ENCODE data around the gene CDK19.

The CDK19 gene

DNA sequence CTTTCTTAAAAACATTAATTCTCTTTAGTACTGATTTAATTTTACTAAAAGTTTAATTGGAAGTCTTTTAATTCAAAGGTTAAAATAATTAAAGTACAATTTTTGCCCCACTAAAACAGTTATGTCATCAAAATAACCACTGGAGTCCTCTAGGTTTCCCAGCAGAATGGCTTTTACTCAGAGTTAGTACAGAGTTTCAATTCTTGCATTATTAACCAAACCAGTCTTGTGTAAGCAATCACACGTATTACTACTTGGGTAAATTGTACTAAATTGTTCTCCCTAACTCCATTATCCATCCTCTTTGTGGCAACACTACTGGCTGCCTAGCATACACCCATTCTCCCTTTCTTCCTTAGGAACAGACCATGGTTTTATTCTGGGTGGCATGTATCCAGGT lies 36.9 kb downstream of the CDK19 start:
- Histone ChIP-seq H3K9me3 (replicated peaks in 1 of 2; ENCODE audit: control insufficient read depth in 2 of 2, insufficient read depth in 1 of 2, low read depth in 1 of 2, low read length in 2 of 2) (no peaks in the 10 kb centered on the region), H4K8ac (ENCODE audit: low read depth, low read length) (no peak overlapping the region), H3K27ac (replicated peaks; ENCODE audit: low read length) (no peak overlapping the region), H3K4ac (ENCODE audit: low read length) (no peak overlapping the region), H3K18ac (ENCODE audit: low read length) (no peak overlapping the region), H4K91ac (ENCODE audit: low read depth, low read length, poor library complexity) (no peak overlapping the region), H2BK15ac (ENCODE audit: low read length) (no peak overlapping the region), H3K4me1 (ENCODE audit: control insufficient read depth in 2 of 2, insufficient read depth in 1 of 2, low read depth in 1 of 2, low read length in 2 of 2) (no peaks in the 10 kb centered on the region), H3K4me3 (ENCODE audit: low read length in 2 of 2) (no peak overlapping the region), H3K36me3 (replicated peaks in 1 of 2; ENCODE audit: control insufficient read depth in 2 of 2, insufficient read depth in 2 of 2, low read length in 2 of 2) (peaks cover 0 to 12% of the 10 kb centered on the region in 2 donors), H2AK5ac (ENCODE audit: low read depth, low read length) (no peak overlapping the region), H2BK12ac (ENCODE audit: low read length) (no peak overlapping the region), H3K4me2 (ENCODE audit: insufficient read depth, low read length, poor library complexity, severe bottlenecking) (no peak overlapping the region), H3K79me1 (ENCODE audit: low read depth, low read length) (peaks cover 2% of the 10 kb centered on the region), H2AFZ (ENCODE audit: low read length) (no peak overlapping the region), H3K27me3 (ENCODE audit: control insufficient read depth in 3 of 3, insufficient read depth in 3 of 3, low read depth in 1 of 3, low read length in 3 of 3) (no peaks in the 10 kb centered on the region), H2BK5ac (ENCODE audit: low read length) (no peak overlapping the region), H3K9ac (ENCODE audit: low read depth, low read length, poor library complexity) (no peak overlapping the region), H2BK120ac (ENCODE audit: low read depth, low read length) (no peak overlapping the region), H3K14ac (ENCODE audit: low read length) (no peak overlapping the region), H3K23ac (ENCODE audit: low read depth, low read length, poor library complexity) (no peak overlapping the region)
- WGBS, 2 donors (ENCODE audit: extremely low coverage in 2 of 2, insufficient read length in 2 of 2, insufficient replicate concordance in 1 of 2), result no CpG with 5 or more reads among the region's 1 CpG
- no peak for DNase-seq (ENCODE audit: low spot score)

DNA sequence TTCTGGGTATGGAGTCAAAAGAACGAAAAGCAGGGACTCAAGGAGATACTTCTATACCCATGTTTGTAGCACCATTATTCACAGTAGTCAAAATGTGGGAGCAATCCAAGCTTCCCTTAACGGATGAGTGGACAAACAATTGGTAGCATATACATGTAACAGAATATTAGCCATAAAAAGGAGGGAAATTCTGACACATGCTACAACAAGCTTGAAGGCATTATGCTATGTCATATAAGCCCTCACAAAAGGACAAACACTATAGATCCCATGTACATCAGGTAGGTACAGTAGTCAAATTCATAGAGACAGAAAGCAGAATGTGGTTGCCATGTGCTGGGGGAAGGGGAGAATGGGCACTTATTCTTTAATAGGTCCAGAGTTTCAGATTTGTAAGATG lies 37.6 kb downstream of the CDK19 start:
- Histone ChIP-seq H3K4me1 (ENCODE audit: control insufficient read depth in 2 of 2, insufficient read depth in 1 of 2, low read depth in 1 of 2, low read length in 2 of 2) (no peaks in the 10 kb centered on the region), H3K4me2 (ENCODE audit: insufficient read depth, low read length, poor library complexity, severe bottlenecking) (no peak overlapping the region), H4K8ac (ENCODE audit: low read depth, low read length) (no peak overlapping the region)

DNA sequence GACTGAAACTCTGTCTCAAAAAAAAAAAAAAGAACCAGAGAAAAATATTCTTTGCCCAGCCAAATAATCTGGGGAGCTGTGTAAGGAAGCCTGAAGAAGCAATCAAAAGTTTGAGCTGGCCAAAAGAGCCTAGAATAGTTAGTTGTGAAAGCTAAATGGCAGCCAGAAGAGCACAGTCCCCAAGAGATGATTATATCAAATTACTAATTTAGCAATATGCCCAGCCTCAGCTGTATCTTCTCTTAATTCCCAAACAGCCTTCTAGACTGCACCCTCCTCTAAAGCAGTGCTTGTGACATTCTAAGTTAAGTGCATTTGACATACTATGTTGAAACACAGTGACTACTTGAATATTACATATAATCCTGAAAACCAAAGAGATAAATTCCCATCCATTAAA lies 38.9 kb downstream of the CDK19 start:
- H2AFZ ChIP-seq (ENCODE audit: low read length), result no peak overlapping the region
- no peaks in the 10 kb centered on the region for H3K9me3 ChIP-seq (replicated peaks in 1 of 2; ENCODE audit: control insufficient read depth in 2 of 2, insufficient read depth in 1 of 2, low read depth in 1 of 2, low read length in 2 of 2)
- no peaks in the 10 kb centered on the region for H3K4me1 ChIP-seq (ENCODE audit: control insufficient read depth in 2 of 2, insufficient read depth in 1 of 2, low read depth in 1 of 2, low read length in 2 of 2)
- no peak overlapping the region for H3K4me3 ChIP-seq (ENCODE audit: low read length in 2 of 2)
- no peak overlapping the region for H2BK12ac ChIP-seq (ENCODE audit: low read length)
- H3K27ac ChIP-seq (replicated peaks; ENCODE audit: low read length), result no peak overlapping the region
- no peak overlapping the region for H2BK15ac ChIP-seq (ENCODE audit: low read length)
- no peak overlapping the region for H4K91ac ChIP-seq (ENCODE audit: low read depth, low read length, poor library complexity)
- H3K36me3 ChIP-seq (replicated peaks in 1 of 2; ENCODE audit: control insufficient read depth in 2 of 2, insufficient read depth in 2 of 2, low read length in 2 of 2), result peaks cover 0 to 20% of the 10 kb centered on the region in 2 donors
- no peak overlapping the region for H2AK5ac ChIP-seq (ENCODE audit: low read depth, low read length)
- H3K23ac ChIP-seq (ENCODE audit: low read depth, low read length, poor library complexity), result no peak overlapping the region
- H3K79me1 ChIP-seq (ENCODE audit: low read depth, low read length), result peaks cover 1% of the 10 kb centered on the region
- DNase-seq (ENCODE audit: low spot score), result no peak
- H2BK120ac ChIP-seq (ENCODE audit: low read depth, low read length), result no peak overlapping the region
- H3K4me2 ChIP-seq (ENCODE audit: insufficient read depth, low read length, poor library complexity, severe bottlenecking), result no peak overlapping the region
- no peak overlapping the region for H3K9ac ChIP-seq (ENCODE audit: low read depth, low read length, poor library complexity)
- no peak overlapping the region for H2BK5ac ChIP-seq (ENCODE audit: low read length)
- no peak overlapping the region for H4K8ac ChIP-seq (ENCODE audit: low read depth, low read length)
- H3K14ac ChIP-seq (ENCODE audit: low read length), result no peak overlapping the region
- no peak overlapping the region for H3K18ac ChIP-seq (ENCODE audit: low read length)
- H3K4ac ChIP-seq (ENCODE audit: low read length), result no peak overlapping the region
- no peaks in the 10 kb centered on the region for H3K27me3 ChIP-seq (ENCODE audit: control insufficient read depth in 3 of 3, insufficient read depth in 3 of 3, low read depth in 1 of 3, low read length in 3 of 3)

More for the DNA sequence above, 37.6 kb downstream of the CDK19 start:
- no peak overlapping the region for H2AFZ ChIP-seq (ENCODE audit: low read length)
- H3K23ac ChIP-seq (ENCODE audit: low read depth, low read length, poor library complexity), result no peak overlapping the region
- no CpG with 5 or more reads among the region's 2 CpGs for WGBS, 2 donors (ENCODE audit: extremely low coverage in 2 of 2, insufficient read length in 2 of 2, insufficient replicate concordance in 1 of 2)
- peaks cover 0 to 12% of the 10 kb centered on the region in 2 donors for H3K36me3 ChIP-seq (replicated peaks in 1 of 2; ENCODE audit: control insufficient read depth in 2 of 2, insufficient read depth in 2 of 2, low read length in 2 of 2)
- no peak overlapping the region for H3K4ac ChIP-seq (ENCODE audit: low read length)
- H2AK5ac ChIP-seq (ENCODE audit: low read depth, low read length), result no peak overlapping the region
- no peaks in the 10 kb centered on the region for H3K9me3 ChIP-seq (replicated peaks in 1 of 2; ENCODE audit: control insufficient read depth in 2 of 2, insufficient read depth in 1 of 2, low read depth in 1 of 2, low read length in 2 of 2)
- H2BK120ac ChIP-seq (ENCODE audit: low read depth, low read length), result no peak overlapping the region
- no peak overlapping the region for H2BK12ac ChIP-seq (ENCODE audit: low read length)
- no peak overlapping the region for H3K14ac ChIP-seq (ENCODE audit: low read length)
- no peak overlapping the region for H3K27ac ChIP-seq (replicated peaks; ENCODE audit: low read length)
- no peak overlapping the region for H3K4me3 ChIP-seq (ENCODE audit: low read length in 2 of 2)
- H2BK15ac ChIP-seq (ENCODE audit: low read length), result no peak overlapping the region
- H3K79me1 ChIP-seq (ENCODE audit: low read depth, low read length), result peaks cover 2% of the 10 kb centered on the region
- no peak overlapping the region for H4K91ac ChIP-seq (ENCODE audit: low read depth, low read length, poor library complexity)
- DNase-seq (ENCODE audit: low spot score), result no peak
- H3K27me3 ChIP-seq (ENCODE audit: control insufficient read depth in 3 of 3, insufficient read depth in 3 of 3, low read depth in 1 of 3, low read length in 3 of 3), result no peaks in the 10 kb centered on the region
- no peak overlapping the region for H2BK5ac ChIP-seq (ENCODE audit: low read length)
- no peak overlapping the region for H3K18ac ChIP-seq (ENCODE audit: low read length)
- no peak overlapping the region for H3K9ac ChIP-seq (ENCODE audit: low read depth, low read length, poor library complexity)

DNA sequence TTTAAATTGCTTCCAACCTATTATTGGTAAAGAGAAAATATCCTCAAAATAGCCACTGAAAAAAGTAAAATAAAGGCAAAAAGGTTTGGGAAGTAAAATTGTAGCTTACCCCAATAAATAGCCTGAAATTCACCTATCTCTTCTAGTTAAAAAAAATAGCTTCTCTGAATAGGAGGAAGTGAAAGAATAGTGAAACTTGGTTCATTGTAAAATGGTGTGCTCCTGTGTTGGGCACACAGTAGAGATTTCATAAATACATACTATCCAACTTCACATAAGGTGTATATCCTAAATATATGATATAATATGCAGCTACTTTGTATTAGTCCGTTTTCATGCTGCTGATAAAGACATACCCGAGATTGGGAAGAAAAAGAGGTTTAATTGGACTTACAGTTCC lies 45.3 kb downstream of the CDK19 start:
- Histone ChIP-seq H2BK12ac (ENCODE audit: low read length) (no peak overlapping the region), H3K18ac (ENCODE audit: low read length) (no peak overlapping the region), H3K4ac (ENCODE audit: low read length) (no peak overlapping the region), H3K36me3 (replicated peaks in 1 of 2; ENCODE audit: control insufficient read depth in 2 of 2, insufficient read depth in 2 of 2, low read length in 2 of 2) (peaks cover 1 to 30% of the 10 kb centered on the region in 2 donors), H2BK120ac (ENCODE audit: low read depth, low read length) (no peak overlapping the region), H2BK5ac (ENCODE audit: low read length) (no peak overlapping the region), H2BK15ac (ENCODE audit: low read length) (no peak overlapping the region), H3K4me1 (ENCODE audit: control insufficient read depth in 2 of 2, insufficient read depth in 1 of 2, low read depth in 1 of 2, low read length in 2 of 2) (no peaks in the 10 kb centered on the region), H3K23ac (ENCODE audit: low read depth, low read length, poor library complexity) (no peak overlapping the region), H3K4me2 (ENCODE audit: insufficient read depth, low read length, poor library complexity, severe bottlenecking) (no peak overlapping the region), H2AK5ac (ENCODE audit: low read depth, low read length) (no peak overlapping the region), H2AFZ (ENCODE audit: low read length) (no peak overlapping the region), H4K91ac (ENCODE audit: low read depth, low read length, poor library complexity) (no peak overlapping the region), H3K79me1 (ENCODE audit: low read depth, low read length) (peaks cover 2% of the 10 kb centered on the region), H3K9ac (ENCODE audit: low read depth, low read length, poor library complexity) (no peak overlapping the region), H3K27me3 (ENCODE audit: control insufficient read depth in 3 of 3, insufficient read depth in 3 of 3, low read depth in 1 of 3, low read length in 3 of 3) (no peaks in the 10 kb centered on the region), H3K14ac (ENCODE audit: low read length) (no peak overlapping the region), H3K27ac (replicated peaks; ENCODE audit: low read length) (no peak overlapping the region), H3K4me3 (ENCODE audit: low read length in 2 of 2) (no peak overlapping the region), H3K9me3 (replicated peaks in 1 of 2; ENCODE audit: control insufficient read depth in 2 of 2, insufficient read depth in 1 of 2, low read depth in 1 of 2, low read length in 2 of 2) (peaks cover 1 to 15% of the 10 kb centered on the region in 2 donors), H4K8ac (ENCODE audit: low read depth, low read length) (no peak overlapping the region)
- no peak for DNase-seq (ENCODE audit: low spot score)
- WGBS, 2 donors (ENCODE audit: extremely low coverage in 2 of 2, insufficient read length in 2 of 2, insufficient replicate concordance in 1 of 2), result no CpG with 5 or more reads among the region's 2 CpGs

Measured in neuronal stem cell (in vitro differentiated cells).